LNCaP clone FGC (cell line): ENCODE results near the gene BLMH.

Experiments
- DNase-seq: peaks from one replicate; pipeline ENCODE4 v3.0.0-alpha.2; 2011; ENCODE audit warnings: low read depth
- H3K4me3 ChIP-seq: 2 replicates; pipeline ENCODE4 v1.5.1; 2011; ENCODE audit warnings: mild to moderate bottlenecking, low read depth, low read length, control low read depth
- CTCF ChIP-seq: IDR thresholded peaks from 2 replicates; pipeline ENCODE4 v1.5.1; 2012; ENCODE audit warnings: mild to moderate bottlenecking; ENCODE audit not compliant: control insufficient read depth, insufficient read depth; ENCODE audit errors: extremely low read depth

BLMH gene

GRCh38 chr17:30244853-30245385 is 46.8 kb downstream of the BLMH start:
- no peak for DNase-seq
- no peak overlapping the region for H3K4me3 ChIP-seq
- no peak for TF ChIP-seq CTCF

- no peak for TF ChIP-seq CTCF
- H3K4me3 ChIP-seq: no peak overlapping the region
- no peak for DNase-seq
Observed at GRCh38 chr17:30243568-30243967, 48.2 kb downstream of the BLMH start.

GRCh38 chr17:30243002-30243401 is 48.7 kb downstream of the BLMH start:
- DNase-seq: no peak
- no peak overlapping the region for H3K4me3 ChIP-seq
- no peak for TF ChIP-seq CTCF

- H3K4me3 ChIP-seq: no peak overlapping the region
- TF ChIP-seq CTCF: no peak
- no peak for DNase-seq
Observed at GRCh38 chr17:30241051-30241450, 50.7 kb downstream of the BLMH start.

GRCh38 chr17:30240177-30240576 is 51.6 kb downstream of the BLMH start:
- H3K4me3 ChIP-seq: no peak overlapping the region
- TF ChIP-seq CTCF: no peak
- DNase-seq: no peak

- DNase-seq: no peak
- no peak overlapping the region for H3K4me3 ChIP-seq
- TF ChIP-seq CTCF: no peak
Observed at GRCh38 chr17:30239089-30239462, 52.7 kb downstream of the BLMH start.

- DNase-seq: no peak
- TF ChIP-seq CTCF: no peak
- no peak overlapping the region for H3K4me3 ChIP-seq
Observed at GRCh38 chr17:30238387-30239088, 53.2 kb downstream of the BLMH start.
